Activated T-helper 2 cell treated with anti-CD3 and anti-CD28 coated beads, Interferon-gamma antibody, Interleukin-2, Interleukin-4, amounts not matched to agents 10 μg/mL and 5 μg/mL and 100 μg/mL, durations not matched to agents 14 hours and 24 hours and 36 hours (primary cell): ENCODE measurements around the gene ATG4A. TPM values are rescaled to one million over a fixed set of nuclear protein-coding genes. Genes with fewer than 3 reads are reported as not detected.

ENCODE experiments used
- DNase-seq: peaks from one replicate; pipeline ENCODE4 v3.0.0; 2021; ENCODE audit warnings: low spot score
- H3K27ac Mint-ChIP-seq: one replicate; pipeline ENCODE4 v1.8.0; 2021; ENCODE audit warnings: mixed read lengths
- H3K27me3 Mint-ChIP-seq: one replicate; pipeline ENCODE4 v1.8.0; 2021; ENCODE audit warnings: low read depth, mixed read lengths
- H3K36me3 Mint-ChIP-seq: one replicate; pipeline ENCODE4 v1.8.0; 2021; ENCODE audit warnings: low read depth, mixed read lengths
- H3K4me1 Mint-ChIP-seq: one replicate; pipeline ENCODE4 v1.8.0; 2021; ENCODE audit warnings: low read depth, mixed read lengths
- H3K4me3 Mint-ChIP-seq: one replicate; pipeline ENCODE4 v1.8.0; 2021; ENCODE audit warnings: low read depth, mild to moderate bottlenecking, moderate library complexity, mixed read lengths
- H3K9me3 Mint-ChIP-seq: one replicate; pipeline ENCODE4 v1.8.0; 2021; ENCODE audit warnings: mixed read lengths
- intact Hi-C: fragments of 100-400 bp; cut with micrococcal nuclease; formaldehyde crosslinking; loops from one replicate; pipeline ENCODE4 v1.15.1; 2023
- total RNA-seq: library from RNA; stranded (reverse); gene quantifications from 2 replicates; pipeline ENCODE4 v1.2.3, GENCODE V29; 2022

Gene ATG4A
- total RNA-seq, 1 donor from 2014 or later = 9.4 TPM

GRCh38 chrX:108199691-108200090 is 108.1 kb downstream of the ATG4A start:
- H3K4me3 Mint-ChIP-seq = no peak overlapping the region
- H3K9me3 Mint-ChIP-seq = no peaks in the 10 kb centered on the region
- no peaks in the 10 kb centered on the region for H3K36me3 Mint-ChIP-seq
- H3K27me3 Mint-ChIP-seq = peaks cover 4% of the 10 kb centered on the region
- H3K27ac Mint-ChIP-seq = no peak overlapping the region
- H3K4me1 Mint-ChIP-seq = no peaks in the 10 kb centered on the region
- no peak for DNase-seq
- intact Hi-C loops = no loop called here

- no peak for DNase-seq
- Mint-ChIP-seq H3K4me3 (no peak overlapping the region), H3K27me3 (peaks cover 7% of the 10 kb centered on the region), H3K36me3 (no peaks in the 10 kb centered on the region), H3K27ac (no peak overlapping the region), H3K4me1 (no peaks in the 10 kb centered on the region), H3K9me3 (no peaks in the 10 kb centered on the region)
- intact Hi-C loops = no loop called here
Measured at GRCh38 chrX:108203540-108203939, 112.0 kb downstream of the ATG4A start.

Other genes with a start within 250 kb of the ATG4A start
- gene TEX13B, start 109.4 kb upstream of the ATG4A start, total RNA-seq = not detected in 2 replicates
- 0.34 TPM in 1 of 2 replicates, not detected in the other for gene VSIG1, start 46.7 kb upstream of the ATG4A start, total RNA-seq
- gene PSMD10, start 236 bp upstream of the ATG4A start, total RNA-seq = 43.6 and 48.3 TPM in 2 replicates